AG10803 (cell line): Measurements from ENCODE around the gene TMEM121.

ENCODE experiments used
- DNase-seq: peaks from one replicate; pipeline ENCODE4 v3.0.0; 2010; ENCODE audit warnings: low read depth
- H3K4me3 ChIP-seq: 2 replicates; pipeline ENCODE4 v1.5.1; 2011; ENCODE audit warnings: mild to moderate bottlenecking, low read length, control low read depth
- TF ChIP-seq, protein P1 (sequence below): conservative IDR thresholded peaks from 2 replicates; pipeline ENCODE4 v1.5.1; 2011; ENCODE audit warnings: mild to moderate bottlenecking, low read length, control low read depth, inconsistent platforms

TMEM121 gene

DNA sequence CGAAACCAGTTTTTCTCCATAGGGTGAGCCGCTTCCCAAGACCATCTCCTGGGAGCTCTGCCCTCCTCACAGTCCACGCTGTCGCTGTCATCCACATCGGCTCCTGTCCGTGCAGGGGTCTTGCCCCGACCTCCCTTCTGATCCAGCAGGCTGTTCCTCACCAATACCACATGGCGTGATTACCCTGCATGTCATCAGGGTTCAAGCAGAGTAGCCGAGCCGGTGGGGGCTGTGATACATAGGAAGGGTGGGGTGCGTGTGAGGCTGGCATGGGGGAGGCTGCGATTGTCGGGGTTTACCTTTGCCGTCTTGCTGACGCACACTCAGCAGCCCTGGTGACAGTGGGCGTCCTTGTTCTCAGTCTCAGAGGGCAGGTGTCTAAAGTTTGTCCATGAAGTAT is 18.3 kb upstream of the TMEM121 start:
- TF ChIP-seq, protein P1, sequence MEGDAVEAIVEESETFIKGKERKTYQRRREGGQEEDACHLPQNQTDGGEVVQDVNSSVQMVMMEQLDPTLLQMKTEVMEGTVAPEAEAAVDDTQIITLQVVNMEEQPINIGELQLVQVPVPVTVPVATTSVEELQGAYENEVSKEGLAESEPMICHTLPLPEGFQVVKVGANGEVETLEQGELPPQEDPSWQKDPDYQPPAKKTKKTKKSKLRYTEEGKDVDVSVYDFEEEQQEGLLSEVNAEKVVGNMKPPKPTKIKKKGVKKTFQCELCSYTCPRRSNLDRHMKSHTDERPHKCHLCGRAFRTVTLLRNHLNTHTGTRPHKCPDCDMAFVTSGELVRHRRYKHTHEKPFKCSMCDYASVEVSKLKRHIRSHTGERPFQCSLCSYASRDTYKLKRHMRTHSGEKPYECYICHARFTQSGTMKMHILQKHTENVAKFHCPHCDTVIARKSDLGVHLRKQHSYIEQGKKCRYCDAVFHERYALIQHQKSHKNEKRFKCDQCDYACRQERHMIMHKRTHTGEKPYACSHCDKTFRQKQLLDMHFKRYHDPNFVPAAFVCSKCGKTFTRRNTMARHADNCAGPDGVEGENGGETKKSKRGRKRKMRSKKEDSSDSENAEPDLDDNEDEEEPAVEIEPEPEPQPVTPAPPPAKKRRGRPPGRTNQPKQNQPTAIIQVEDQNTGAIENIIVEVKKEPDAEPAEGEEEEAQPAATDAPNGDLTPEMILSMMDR, result no peak
- no peak overlapping the region for H3K4me3 ChIP-seq
- DNase-seq, result no peak

DNA sequence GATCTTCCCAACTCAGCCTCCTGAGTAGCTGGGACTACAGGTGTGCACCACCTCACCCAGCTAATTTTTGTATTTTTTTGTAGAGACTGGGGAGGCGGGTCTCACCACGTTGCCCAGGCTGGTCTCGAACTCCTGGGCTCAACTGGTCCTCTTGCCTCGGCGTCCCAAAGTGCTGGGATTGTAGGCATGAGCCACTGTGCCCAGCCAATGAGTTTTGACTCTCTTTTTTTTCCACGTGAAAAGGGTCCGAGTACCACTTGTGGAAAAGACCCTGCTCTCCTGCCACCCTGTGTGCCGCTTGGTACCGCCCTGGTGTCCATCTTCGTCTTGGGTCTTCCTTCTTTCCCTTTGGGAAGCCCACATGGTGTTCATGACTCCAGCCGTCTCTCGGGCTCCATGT is 17.8 kb upstream of the TMEM121 start:
- TF ChIP-seq, protein P1, result no peak
- DNase-seq, result no peak
- H3K4me3 ChIP-seq, result no peak overlapping the region

DNA sequence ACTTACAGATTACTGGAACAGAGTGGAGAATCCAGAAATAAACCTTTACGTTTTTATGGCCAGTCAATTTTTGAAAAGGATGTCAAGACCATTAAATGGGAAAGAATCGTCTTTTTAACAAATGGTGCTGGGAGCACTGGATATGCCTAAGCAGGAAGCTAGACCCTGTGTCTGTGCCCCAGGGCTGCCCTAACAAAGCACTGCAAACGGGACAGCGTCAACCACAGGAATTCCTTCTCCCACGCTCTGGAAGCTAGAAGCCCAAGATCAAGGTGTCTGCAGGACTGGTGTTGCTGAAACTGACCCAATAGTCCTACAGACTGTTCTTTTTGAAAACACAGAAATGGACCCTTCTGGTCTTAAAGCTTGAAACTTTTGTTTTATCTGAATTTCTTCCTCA is 9.3 kb upstream of the TMEM121 start:
- no peak overlapping the region for H3K4me3 ChIP-seq
- no peak for DNase-seq
- TF ChIP-seq, protein P1, result no peak

DNA sequence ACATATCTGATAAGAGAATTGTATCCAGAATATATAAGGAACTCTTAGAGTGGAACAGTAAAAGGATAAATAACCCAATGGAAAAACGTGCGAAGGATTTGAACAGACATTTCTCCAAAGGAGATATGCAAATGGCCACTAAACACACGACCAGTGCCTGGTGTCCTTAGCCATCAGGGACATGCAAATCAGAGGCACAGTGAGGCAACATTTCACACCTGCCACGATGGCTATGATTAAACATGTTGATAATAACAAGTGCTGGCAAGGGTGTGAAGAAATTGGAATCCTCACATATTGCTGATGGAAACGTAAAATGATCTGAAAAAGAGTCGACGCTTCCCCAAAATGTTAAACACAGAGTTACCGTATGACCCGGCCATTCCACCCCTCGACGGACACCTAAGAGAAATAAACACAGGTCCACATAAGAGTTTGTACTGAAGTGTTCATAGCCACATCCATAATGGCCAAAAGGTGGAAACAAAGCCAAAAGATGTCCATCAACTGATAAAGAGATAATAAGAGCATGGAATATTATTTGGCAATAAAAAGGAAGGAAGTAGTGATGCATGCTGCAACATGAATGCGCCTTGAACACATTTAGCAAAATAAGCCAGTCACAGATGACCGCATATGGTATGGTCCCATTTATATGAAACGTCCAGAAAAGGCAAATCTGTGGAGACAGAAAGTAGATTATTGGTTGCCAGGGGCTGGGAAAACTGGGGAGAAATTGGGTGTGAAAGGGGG is 6.3 kb upstream of the TMEM121 start:
- TF ChIP-seq, protein P1, result no peak
- no peak for DNase-seq

DNA sequence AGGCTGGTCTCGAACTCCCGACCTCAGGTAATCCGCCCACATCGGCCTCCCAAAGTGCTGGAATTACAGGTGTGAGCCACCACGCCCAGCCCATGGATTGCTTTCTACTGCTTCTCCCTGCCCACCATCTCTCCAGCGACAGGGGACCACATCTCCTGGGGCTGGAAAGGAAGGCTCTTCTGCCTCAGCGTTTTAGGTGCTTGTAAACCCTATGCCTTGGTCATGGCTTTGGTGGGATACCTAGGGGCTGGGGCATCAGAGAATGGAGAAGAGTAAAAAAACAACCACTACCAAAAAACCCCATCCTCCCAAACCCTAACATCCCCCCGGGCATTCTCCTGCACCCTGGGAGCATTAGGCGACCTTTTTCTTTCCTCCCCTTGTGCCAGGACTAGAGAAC is 1.1 kb upstream of the TMEM121 start:
- TF ChIP-seq, protein P1, result no peak
- no peak overlapping the region for H3K4me3 ChIP-seq
- no peak for DNase-seq

More for the DNA sequence above, 6.3 kb upstream of the TMEM121 start:
- H3K4me3 ChIP-seq, result no peak overlapping the region

GRCh38 chr14:105526776-105527380 is 495 bp downstream of the TMEM121 start:
- TF ChIP-seq, protein P1, result no peak
- DNase-seq, result no peak
- peak overlapping the region; percentile 61 for H3K4me3 ChIP-seq

DNA sequence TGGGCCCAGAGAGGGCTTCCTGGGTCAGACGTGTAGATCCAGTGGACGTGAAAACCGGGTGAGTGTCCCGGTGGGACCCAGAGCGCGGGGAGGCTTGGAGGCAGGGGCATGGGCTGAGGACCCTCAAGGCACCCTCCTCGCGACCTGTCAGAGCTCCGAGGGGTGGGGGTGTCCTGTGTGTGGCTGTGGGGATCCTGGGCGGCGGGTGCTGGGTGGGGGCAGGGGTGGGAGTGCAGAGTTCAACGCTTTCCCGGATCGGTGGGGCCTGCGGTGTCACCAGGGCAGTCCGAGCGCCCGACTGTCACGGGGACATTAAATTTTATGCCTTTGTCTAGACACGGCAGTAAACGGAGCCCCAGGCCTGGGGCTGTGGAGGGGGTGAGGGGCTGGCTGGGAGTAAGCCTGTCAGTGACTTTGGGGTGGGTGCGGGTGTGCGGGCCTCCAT is 1.0 kb downstream of the TMEM121 start:
- peak overlapping the region; percentile 61 for H3K4me3 ChIP-seq
- DNase-seq, result no peak

More for the DNA sequence above, 1.0 kb downstream of the TMEM121 start:
- TF ChIP-seq, protein P1, result no peak
